A549 (cell line): Measurements from ENCODE around the gene NDC1. TPM values are rescaled to one million over a fixed set of nuclear protein-coding genes. Genes with fewer than 3 reads are reported as not detected.
A peak's percentile ranks its signal among the peaks of the same experiment; 100 is the strongest.

ENCODE experiments used
- ATAC-seq, 2 experiments: fragments of 200-7000 bp in 1 of 2; fragments of >200 bp in 1 of 2; cut with Nextera tagmentation in 1 of 2; cut with Tn5 transposase in 1 of 2; 3 replicates each; pipeline versions ENCODE4 v1.8.0 to v1.9.1; 2018 to 2020; ENCODE audit warnings: mild to moderate bottlenecking in 1 of 2, moderate library complexity in 1 of 2
- CTCF ChIA-PET: fragments of 300-600 bp; sonication (Branson Sonifier 250); formaldehyde crosslinking; extraction: SDS; loops from one replicate; lab custom pipeline; 2021; ENCODE audit warnings: antibody characterized with exemption, inconsistent platforms; lab: Yijun Ruan, JAX
- POLR2A ChIA-PET: fragments of 350-600 bp; formaldehyde crosslinking; extraction: SDS; loops from one replicate; lab custom pipeline; 2021; ENCODE audit warnings: antibody characterized with exemption, inconsistent platforms; lab: Yijun Ruan, JAX
- DNase-seq, 2 experiments: peaks; one replicate each; pipeline versions ENCODE4 v3.0.0 to v3.0.0-alpha.2; 2011 to 2016; ENCODE audit warnings: low read depth in 1 of 2, low spot score in 1 of 2
- FAIRE-seq: peaks from 2 replicates; lab custom pipeline; 2011; peaks lifted over from hg19 to GRCh38; lab: Jason Lieb, UNC
- H3K27ac ChIP-seq, 2 experiments: fragments of >200 bp; sonication (Bioruptor Twin); formaldehyde crosslinking; 3 replicates each; pipeline ENCODE4 v1.5.1; 2016 to 2017
- H3K4me1 ChIP-seq: fragments of >200 bp; sonication (Bioruptor Twin); formaldehyde crosslinking; 3 replicates; pipeline ENCODE4 v1.6.1; 2016
- H3K4me2 ChIP-seq: fragments of >200 bp; sonication (Bioruptor Twin); formaldehyde crosslinking; 3 replicates; pipeline ENCODE4 v1.6.1; 2016
- H3K4me3 ChIP-seq: fragments of >200 bp; sonication (Bioruptor Twin); formaldehyde crosslinking; 3 replicates; pipeline ENCODE4 v1.5.1; 2016
- H3K9me3 ChIP-seq: fragments of >200 bp; sonication (Bioruptor Twin); formaldehyde crosslinking; 3 replicates; pipeline ENCODE4 v1.6.1; 2016
- BHLHE40 ChIP-seq: IDR thresholded peaks from 2 replicates; pipeline ENCODE4 v1.6.1; 2012; ENCODE audit warnings: low read depth, low read length, inconsistent platforms
- CHD2 ChIP-seq: fragments of 150-350 bp; IDR thresholded peaks from 2 replicates; pipeline ENCODE4 v1.6.1; 2014; ENCODE audit warnings: low read length; ENCODE audit not compliant: partially characterized antibody
- EHF ChIP-seq: fragments of 250-450 bp; sonication (Bioruptor Pico); IDR thresholded peaks from 2 replicates; pipeline ENCODE4 v1.5.0; 2020; ENCODE audit warnings: mild to moderate bottlenecking
- ELK1 ChIP-seq: fragments of 150-350 bp; IDR thresholded peaks from 2 replicates; pipeline ENCODE4 v1.6.1; 2014; ENCODE audit warnings: low read depth, mild to moderate bottlenecking, low read length
- EP300 ChIP-seq, 2 experiments: fragments of >200 bp; sonication (Bioruptor Twin); formaldehyde crosslinking; IDR thresholded peaks; 2 replicates in 1 of 2; 3 replicates in 1 of 2; pipeline ENCODE4 v1.6.1; 2016 to 2017
- ESRRA ChIP-seq: fragments of 150-350 bp; IDR thresholded peaks from 2 replicates; pipeline ENCODE4 v1.6.1; 2014; ENCODE audit warnings: mild to moderate bottlenecking, low read length, borderline replicate concordance
- GATA3 ChIP-seq: IDR thresholded peaks from 2 replicates; pipeline ENCODE4 v1.6.1; 2012; ENCODE audit warnings: borderline replicate concordance
- HEYL ChIP-seq: fragments of 250-450 bp; sonication (Bioruptor Pico); IDR thresholded peaks from 2 replicates; pipeline ENCODE4 v1.8.0; 2021; ENCODE audit warnings: mild to moderate bottlenecking, moderate library complexity
- HOXB13 ChIP-seq: fragments of 250-450 bp; sonication (Bioruptor Pico); IDR thresholded peaks from 2 replicates; pipeline ENCODE4 v1.5.0; 2020; ENCODE audit warnings: low read depth, mild to moderate bottlenecking, moderate library complexity
- JUNB ChIP-seq: fragments of >200 bp; sonication (Bioruptor Twin); formaldehyde crosslinking; IDR thresholded peaks from 2 replicates; pipeline ENCODE4 v1.6.1; 2016
- KDM1A ChIP-seq: fragments of 200-600 bp; sonication (generic); IDR thresholded peaks from 2 replicates; pipeline ENCODE4 v1.6.1; 2016; ENCODE audit warnings: low read depth, mild to moderate bottlenecking
- MAFK ChIP-seq: fragments of 450-650 bp; IDR thresholded peaks from 2 replicates; pipeline ENCODE4 v1.6.1; 2014; ENCODE audit not compliant: partially characterized antibody
- NFE2L2 ChIP-seq: fragments of 150-350 bp; conservative IDR thresholded peaks from 2 replicates; pipeline ENCODE4 v1.6.1; 2014; ENCODE audit warnings: low read length
- NR3C1 ChIP-seq: fragments of >200 bp; sonication (Bioruptor Twin); formaldehyde crosslinking; IDR thresholded peaks from 3 replicates; pipeline ENCODE4 v1.6.1; 2017
- PBX3 ChIP-seq: IDR thresholded peaks from 2 replicates; pipeline ENCODE4 v1.6.1; 2012
- PHF8 ChIP-seq: fragments of 200-600 bp; sonication (generic); IDR thresholded peaks from 2 replicates; pipeline ENCODE4 v1.6.1; 2016; ENCODE audit warnings: low read depth, mild to moderate bottlenecking, antibody characterized with exemption, moderate library complexity, borderline replicate concordance
- POLR2A ChIP-seq: IDR thresholded peaks from 2 replicates; pipeline ENCODE4 v1.6.1; 2012; ENCODE audit warnings: mild to moderate bottlenecking, low read length
- RARB ChIP-seq: fragments of 250-450 bp; sonication (Bioruptor Pico); IDR thresholded peaks from 2 replicates; pipeline ENCODE4 v1.8.0; 2021; ENCODE audit warnings: mild to moderate bottlenecking, moderate library complexity
- RCOR1 ChIP-seq: fragments of 150-350 bp; IDR thresholded peaks from 2 replicates; pipeline ENCODE4 v1.6.1; 2014; ENCODE audit warnings: antibody characterized with exemption, low read length, low read depth
- RNF2 ChIP-seq: fragments of 200-600 bp; sonication (generic); IDR thresholded peaks from 2 replicates; pipeline ENCODE4 v1.6.1; 2016; ENCODE audit warnings: low read depth, mild to moderate bottlenecking, antibody characterized with exemption, moderate library complexity, borderline replicate concordance
- SMC3 ChIP-seq: fragments of >200 bp; sonication (Bioruptor Twin); formaldehyde crosslinking; IDR thresholded peaks from 3 replicates; pipeline ENCODE4 v1.6.1; 2018; ENCODE audit warnings: inconsistent platforms
- SREBF2 ChIP-seq: fragments of 450-650 bp; IDR thresholded peaks from 2 replicates; pipeline ENCODE4 v1.6.1; 2014; ENCODE audit warnings: mild to moderate bottlenecking, moderate library complexity
- ZSCAN20 ChIP-seq: fragments of 250-450 bp; sonication (Bioruptor Pico); IDR thresholded peaks from 2 replicates; pipeline ENCODE4 v1.8.0; 2022; ENCODE audit warnings: mild to moderate bottlenecking, moderate library complexity
- WGBS: methylation state at CpG from one replicate; pipeline ENCODE4 v1.1.6; 2017; ENCODE audit errors: missing lambda C conversion rate; 5-methylcytosine and 5-hydroxymethylcytosine counted together
- polyA plus RNA-seq, 4 experiments: library from polyadenylated mRNA; depleted of rRNA in 3 of 4; stranded (reverse); fragments of >200 nt; fragmentation: RNase III in 1 of 4; extraction: RNeasy Plus Mini Kit Qiagen cat#74134 plus additional on column Dnase treatment in 1 of 4; gene quantifications; 2 replicates in 3 of 4; 3 replicates in 1 of 4; pipeline ENCODE4 v1.2.3, GENCODE V29; 2011 to 2017
- TF ChIP-seq, protein P1 (sequence below): IDR thresholded peaks from 2 replicates; pipeline ENCODE4 v1.6.1; 2012

NDC1 gene
- polyA plus RNA-seq, 2 of the 4 experiments (the other 2 are of a cell fraction) = 26.4 to 49.5 TPM

- TF ChIP-seq PBX3 = no peak
Observed at GRCh38 chr1:53834776-53835175, 3.3 kb downstream of the NDC1 start (continued).

DNA sequence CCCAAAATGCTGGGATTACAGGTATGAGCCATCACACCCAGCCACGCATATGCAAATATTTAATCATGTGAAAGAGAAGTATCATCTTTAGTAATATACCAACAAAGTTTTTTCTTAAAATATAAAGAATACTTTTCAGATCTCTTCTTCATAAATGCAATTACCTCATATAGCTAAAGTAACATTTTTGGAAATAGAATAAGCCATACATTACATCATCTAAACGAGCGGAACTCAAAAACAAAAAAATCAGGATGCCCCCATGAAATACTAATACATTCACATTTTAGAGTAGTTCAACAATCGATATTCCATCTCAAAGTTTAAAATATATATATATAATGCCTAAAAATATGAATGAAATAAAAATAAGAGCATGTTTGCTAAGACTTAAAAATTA is 4.7 kb downstream of the NDC1 start:
- Histone ChIP-seq H3K4me2 (no peak overlapping the region), H3K4me1 (peaks cover 8% of the 10 kb centered on the region; the same call in 2 of the 3 replicates), H3K27ac (no peak overlapping the region), H3K4me3 (no peak overlapping the region), H3K9me3 (no peaks in the 10 kb centered on the region)
- WGBS = 91% methylated on average over 4 of the region's 4 CpGs
- ATAC-seq = no peak
- CTCF ChIA-PET = no interaction called here
- POLR2A ChIA-PET = no interaction called here
- TF ChIP-seq RNF2 = no peak
- TF ChIP-seq HOXB13 (CRISPR knock-in tag) = no peak
- no peak for TF ChIP-seq EHF (CRISPR knock-in tag)
- no peak for TF ChIP-seq PBX3
- TF ChIP-seq CHD2 = no peak
- no peak for TF ChIP-seq BHLHE40
- TF ChIP-seq NFE2L2 = no peak
- TF ChIP-seq POLR2A = no peak
- TF ChIP-seq HEYL (CRISPR knock-in tag) = no peak
- TF ChIP-seq ESRRA = no peak
- no peak for TF ChIP-seq RARB
- no peak for TF ChIP-seq SREBF2
- TF ChIP-seq ZSCAN20 (CRISPR knock-in tag) = no peak
- no peak for TF ChIP-seq EP300 (IDR thresholded peaks at IDR 0.05)
- DNase-seq = no peak
- no peak for FAIRE-seq

GRCh38 chr1:53826367-53826766 is 11.7 kb downstream of the NDC1 start:
- CTCF ChIA-PET = interaction anchor here (0.7 to 1.2 kb wide), 5 partner anchors 11 to 64 kb away, joined by 3 to 7 read pairs (median 3); no protein-coding TSS in a partner anchor
- no peak overlapping the region for H3K4me2 ChIP-seq
- no peak overlapping the region for H3K4me3 ChIP-seq
- FAIRE-seq (no peak), DNase-seq (peak; percentile 7 to 25), ATAC-seq (peak in 1 of 2 experiments; percentile 49; a peak in 2 of 6 replicates)
- H3K9me3 ChIP-seq = no peaks in the 10 kb centered on the region
- no peaks in the 10 kb centered on the region for H3K4me1 ChIP-seq
- H3K27ac ChIP-seq = no peak overlapping the region
- TF ChIP-seq JUNB = no peak
- TF ChIP-seq MAFK = no peak
- no peak for TF ChIP-seq RCOR1
- no peak for TF ChIP-seq NR3C1
- TF ChIP-seq GATA3 = no peak
- TF ChIP-seq KDM1A = no peak
- no peak for TF ChIP-seq NFE2L2
- no peak for TF ChIP-seq RNF2
- WGBS = 91% methylated on average over 2 of the region's 2 CpGs
- POLR2A ChIA-PET = no interaction called here

GRCh38 chr1:53825306-53825705 is 12.8 kb downstream of the NDC1 start:
- 96% methylated on average over 6 of the region's 6 CpGs for WGBS
- H3K9me3 ChIP-seq = no peaks in the 10 kb centered on the region
- no peak overlapping the region for H3K4me2 ChIP-seq
- TF ChIP-seq EHF (CRISPR knock-in tag) = no peak
- no peak for TF ChIP-seq PHF8
- no peak for TF ChIP-seq ELK1
- TF ChIP-seq SMC3 = no peak
- TF ChIP-seq, protein P1, sequence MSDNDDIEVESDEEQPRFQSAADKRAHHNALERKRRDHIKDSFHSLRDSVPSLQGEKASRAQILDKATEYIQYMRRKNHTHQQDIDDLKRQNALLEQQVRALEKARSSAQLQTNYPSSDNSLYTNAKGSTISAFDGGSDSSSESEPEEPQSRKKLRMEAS = no peak
- no peak for TF ChIP-seq NR3C1
- ChIA-PET CTCF (interaction anchor here (1.2 kb wide), 1 partner anchor 63 kb away, joined by 3 read pairs; no protein-coding TSS in a partner anchor), POLR2A (no interaction called here)
- no peak overlapping the region for H3K4me3 ChIP-seq
- DNase-seq (no peak), ATAC-seq (no peak), FAIRE-seq (no peak)
- H3K4me1 ChIP-seq = no peaks in the 10 kb centered on the region
- H3K27ac ChIP-seq = no peak overlapping the region
